Tibial nerve (tissue), 4 donors: ENCODE data around the gene RPP25L.

ENCODE experiments used
- EP300 ChIP-seq, 2 donors: sonication (generic); formaldehyde crosslinking; IDR thresholded peaks; one replicate each; pipeline ENCODE4 v1.6.1; 2017; ENCODE audit warnings: antibody characterized with exemption in 2 of 2, mild to moderate bottlenecking in 1 of 2
- POLR2A ChIP-seq, 2 donors: fragments of 450-650 bp; IDR thresholded peaks; one replicate each; pipeline ENCODE4 v1.6.1; 2017; ENCODE audit warnings: antibody characterized with exemption in 2 of 2, mild to moderate bottlenecking in 2 of 2, moderate library complexity in 2 of 2
- TF ChIP-seq, protein P1 (sequence below), 5 experiments: fragments of 200-600 bp in 3 of 5; fragments of 450-650 bp in 2 of 5; sonication (generic) in 3 of 5; IDR thresholded peaks; one replicate each; pipeline ENCODE4 v1.5.1; 2016 to 2019; ENCODE audit warnings: antibody characterized with exemption in 5 of 5, mild to moderate bottlenecking in 3 of 5, moderate library complexity in 2 of 5

DNA sequence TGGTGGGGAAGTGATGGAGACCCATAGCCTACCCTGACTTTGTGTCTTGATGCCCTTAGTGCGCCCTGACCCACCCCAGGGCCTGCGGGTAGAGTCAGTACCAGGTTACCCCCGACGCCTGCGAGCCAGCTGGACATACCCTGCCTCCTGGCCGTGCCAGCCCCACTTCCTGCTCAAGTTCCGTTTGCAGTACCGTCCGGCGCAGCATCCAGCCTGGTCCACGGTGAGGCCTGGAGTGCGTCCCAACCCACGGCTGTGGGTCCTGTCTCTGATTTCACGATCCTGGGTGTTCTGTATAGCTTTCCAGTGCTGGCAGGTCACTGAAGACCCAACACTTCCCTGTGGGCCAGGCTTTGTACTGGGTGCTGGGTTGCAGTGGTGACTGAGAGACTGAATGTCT, 46.6 kb upstream of the RPP25L start:
- no peak for TF ChIP-seq EP300 (IDR thresholded peaks at IDR 0.05)
- TF ChIP-seq, protein P1, sequence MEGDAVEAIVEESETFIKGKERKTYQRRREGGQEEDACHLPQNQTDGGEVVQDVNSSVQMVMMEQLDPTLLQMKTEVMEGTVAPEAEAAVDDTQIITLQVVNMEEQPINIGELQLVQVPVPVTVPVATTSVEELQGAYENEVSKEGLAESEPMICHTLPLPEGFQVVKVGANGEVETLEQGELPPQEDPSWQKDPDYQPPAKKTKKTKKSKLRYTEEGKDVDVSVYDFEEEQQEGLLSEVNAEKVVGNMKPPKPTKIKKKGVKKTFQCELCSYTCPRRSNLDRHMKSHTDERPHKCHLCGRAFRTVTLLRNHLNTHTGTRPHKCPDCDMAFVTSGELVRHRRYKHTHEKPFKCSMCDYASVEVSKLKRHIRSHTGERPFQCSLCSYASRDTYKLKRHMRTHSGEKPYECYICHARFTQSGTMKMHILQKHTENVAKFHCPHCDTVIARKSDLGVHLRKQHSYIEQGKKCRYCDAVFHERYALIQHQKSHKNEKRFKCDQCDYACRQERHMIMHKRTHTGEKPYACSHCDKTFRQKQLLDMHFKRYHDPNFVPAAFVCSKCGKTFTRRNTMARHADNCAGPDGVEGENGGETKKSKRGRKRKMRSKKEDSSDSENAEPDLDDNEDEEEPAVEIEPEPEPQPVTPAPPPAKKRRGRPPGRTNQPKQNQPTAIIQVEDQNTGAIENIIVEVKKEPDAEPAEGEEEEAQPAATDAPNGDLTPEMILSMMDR (IDR thresholded peaks at IDR 0.05): no peak
- TF ChIP-seq POLR2A (IDR thresholded peaks at IDR 0.05): no peak
